ENCODE measurements around the gene RPL37. TPM values are rescaled to one million over a fixed set of nuclear protein-coding genes. Genes with fewer than 3 reads are reported as not detected.
A peak's percentile ranks its signal among the peaks of the same experiment; 100 is the strongest.

RPL37 gene
- total RNA-seq, 6 experiments from 2014 or later = 854 to 1,142 (median 1,034) TPM

DNA sequence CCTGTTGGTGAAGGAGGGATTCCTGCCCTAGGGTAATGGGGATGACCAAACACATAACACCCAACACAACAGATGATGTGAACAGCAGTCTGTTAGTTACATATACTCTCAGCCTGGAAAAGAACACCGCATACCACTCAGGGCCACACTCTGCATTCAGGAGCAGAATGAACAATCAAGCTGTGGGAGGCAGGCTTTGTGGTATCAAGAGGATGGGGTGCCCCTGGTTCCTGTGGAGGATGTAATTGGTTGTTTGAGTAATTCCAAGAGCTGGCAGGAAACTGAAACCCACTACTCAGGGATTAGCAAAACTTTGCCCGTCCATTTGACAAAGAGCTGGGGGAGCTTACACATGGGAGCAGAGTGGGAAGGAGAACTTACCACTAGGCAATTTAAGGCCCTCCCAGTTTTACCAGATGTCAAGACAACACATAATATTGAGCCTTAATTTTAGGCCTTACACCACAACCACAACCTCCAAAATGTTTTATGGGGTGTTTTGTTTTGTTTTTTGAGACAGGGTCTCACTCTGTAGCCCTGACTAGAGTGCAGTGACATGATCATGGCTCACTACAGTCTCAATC, 21.2 kb downstream of the RPL37 start:
- Mint-ChIP-seq H3K9me3 (no peaks in the 10 kb centered on the region), H3K27me3 (ENCODE audit: insufficient read depth) (no peaks in the 10 kb centered on the region)

DNA sequence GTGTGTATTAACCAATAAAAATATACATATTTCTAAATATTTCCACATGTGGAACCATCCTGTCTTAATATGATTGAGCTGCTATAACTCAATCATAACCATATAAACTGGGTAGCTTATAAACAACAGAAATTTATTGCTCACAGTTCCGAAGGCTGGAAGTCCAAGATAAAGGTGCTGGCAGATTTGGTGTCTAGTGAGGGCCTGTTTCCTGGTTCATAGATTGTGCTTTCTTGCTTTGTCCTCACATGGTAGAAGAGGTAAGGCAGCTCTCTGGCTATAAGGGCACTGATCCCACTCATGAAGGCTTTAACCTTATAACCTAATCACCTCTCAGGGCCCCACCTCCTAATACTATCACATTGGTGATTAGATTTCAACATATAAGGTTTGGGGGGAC, 22.9 kb downstream of the RPL37 start:
- Mint-ChIP-seq H3K9me3 (no peaks in the 10 kb centered on the region), H3K36me3 (ENCODE audit: low read depth) (no peaks in the 10 kb centered on the region), H3K4me1 (ENCODE audit: low read depth) (peaks cover 10% of the 10 kb centered on the region), H3K27ac (no peak overlapping the region), H3K4me3 (no peak overlapping the region), H3K27me3 (ENCODE audit: insufficient read depth) (no peaks in the 10 kb centered on the region)
- TF ChIP-seq, protein P1, sequence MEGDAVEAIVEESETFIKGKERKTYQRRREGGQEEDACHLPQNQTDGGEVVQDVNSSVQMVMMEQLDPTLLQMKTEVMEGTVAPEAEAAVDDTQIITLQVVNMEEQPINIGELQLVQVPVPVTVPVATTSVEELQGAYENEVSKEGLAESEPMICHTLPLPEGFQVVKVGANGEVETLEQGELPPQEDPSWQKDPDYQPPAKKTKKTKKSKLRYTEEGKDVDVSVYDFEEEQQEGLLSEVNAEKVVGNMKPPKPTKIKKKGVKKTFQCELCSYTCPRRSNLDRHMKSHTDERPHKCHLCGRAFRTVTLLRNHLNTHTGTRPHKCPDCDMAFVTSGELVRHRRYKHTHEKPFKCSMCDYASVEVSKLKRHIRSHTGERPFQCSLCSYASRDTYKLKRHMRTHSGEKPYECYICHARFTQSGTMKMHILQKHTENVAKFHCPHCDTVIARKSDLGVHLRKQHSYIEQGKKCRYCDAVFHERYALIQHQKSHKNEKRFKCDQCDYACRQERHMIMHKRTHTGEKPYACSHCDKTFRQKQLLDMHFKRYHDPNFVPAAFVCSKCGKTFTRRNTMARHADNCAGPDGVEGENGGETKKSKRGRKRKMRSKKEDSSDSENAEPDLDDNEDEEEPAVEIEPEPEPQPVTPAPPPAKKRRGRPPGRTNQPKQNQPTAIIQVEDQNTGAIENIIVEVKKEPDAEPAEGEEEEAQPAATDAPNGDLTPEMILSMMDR (IDR thresholded peaks at IDR 0.05) = no peak
- DNase-seq = no peak

More for the DNA sequence above, 21.2 kb downstream of the RPL37 start:
- Mint-ChIP-seq H3K4me3 (no peak overlapping the region), H3K27ac (no peak overlapping the region), H3K36me3 (ENCODE audit: low read depth) (no peaks in the 10 kb centered on the region), H3K4me1 (ENCODE audit: low read depth) (peaks cover under 1% of the 10 kb centered on the region)
- no peak for DNase-seq
- TF ChIP-seq, protein P1 (IDR thresholded peaks at IDR 0.05) = no peak

DNA sequence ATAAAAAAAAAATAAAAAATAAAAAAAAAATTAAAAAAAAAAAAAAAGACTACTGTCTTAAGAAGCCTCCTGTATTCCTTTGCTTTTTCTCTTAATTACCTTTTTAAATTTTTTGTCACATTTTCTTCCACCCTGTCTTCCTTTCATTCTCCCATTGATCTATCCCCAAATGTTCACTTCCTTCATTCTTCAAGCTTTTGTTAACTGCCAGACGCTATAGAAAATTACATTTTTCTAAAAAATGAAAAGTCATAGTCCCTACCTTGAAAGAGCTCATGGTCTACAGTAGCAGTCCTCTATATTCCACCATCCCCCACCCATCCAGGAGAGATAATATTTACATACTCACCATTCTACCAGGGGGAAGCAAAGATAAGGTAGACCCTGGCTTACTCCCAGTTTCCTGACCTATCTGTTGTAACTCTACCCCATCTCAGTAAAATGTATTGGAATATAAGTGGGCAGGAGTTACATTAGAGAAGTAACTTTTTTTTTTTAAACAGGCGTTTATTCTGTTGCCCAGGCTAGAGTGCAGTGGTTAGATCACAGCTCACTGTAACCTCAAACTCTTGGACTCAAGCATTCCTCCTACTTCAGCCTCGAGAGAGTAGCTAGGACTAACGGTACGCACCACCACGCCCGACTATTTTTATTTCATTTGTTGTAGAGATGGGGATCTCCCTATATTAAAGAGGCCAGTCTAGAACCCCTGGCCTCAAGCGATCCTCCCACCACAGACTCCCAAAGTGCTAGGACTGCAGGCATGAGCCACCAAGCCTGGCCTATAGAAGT, 33.1 kb downstream of the RPL37 start:
- H3K4me3 Mint-ChIP-seq = peak overlapping the region; percentile 3; the same call in 1 of the 2 replicates
- H3K9me3 Mint-ChIP-seq = no peaks in the 10 kb centered on the region
- no peak overlapping the region; the same call in 1 of the 2 replicates for H3K27ac Mint-ChIP-seq
- H3K36me3 Mint-ChIP-seq (ENCODE audit: low read depth) = no peaks in the 10 kb centered on the region
- no peak for DNase-seq
- TF ChIP-seq, protein P1 (IDR thresholded peaks at IDR 0.05) = no peak
- H3K27me3 Mint-ChIP-seq (ENCODE audit: insufficient read depth) = no peaks in the 10 kb centered on the region
- peaks cover 22% of the 10 kb centered on the region for H3K4me1 Mint-ChIP-seq (ENCODE audit: low read depth)

DNA sequence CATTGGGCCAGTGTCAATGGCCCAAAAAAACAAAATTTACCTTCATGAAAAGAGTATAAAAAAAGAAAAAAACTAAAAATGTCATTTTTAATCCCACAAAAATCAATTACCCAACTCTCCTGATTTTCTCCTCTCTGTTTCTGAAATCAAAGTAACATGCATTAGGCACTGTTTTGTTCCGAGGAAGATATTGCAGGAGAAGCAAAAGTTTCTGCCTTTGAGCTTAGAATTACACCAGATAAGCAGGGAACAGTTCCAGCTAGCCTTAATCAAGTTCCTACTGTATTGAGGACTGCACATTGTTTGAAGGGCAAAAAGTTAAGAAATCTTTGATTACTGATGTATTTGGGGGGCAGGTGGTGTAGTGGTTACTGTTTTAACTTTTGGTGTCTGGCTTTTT, 35.8 kb downstream of the RPL37 start:
- Mint-ChIP-seq H3K27ac (peak overlapping the region; percentile 74), H3K36me3 (ENCODE audit: low read depth) (peaks cover 13% of the 10 kb centered on the region), H3K4me3 (peak overlapping the region; percentile 86), H3K4me1 (ENCODE audit: low read depth) (peaks cover 46% of the 10 kb centered on the region), H3K27me3 (ENCODE audit: insufficient read depth) (no peaks in the 10 kb centered on the region), H3K9me3 (no peaks in the 10 kb centered on the region)
- DNase-seq = no peak
- TF ChIP-seq, protein P1 (IDR thresholded peaks at IDR 0.05) = no peak

DNA sequence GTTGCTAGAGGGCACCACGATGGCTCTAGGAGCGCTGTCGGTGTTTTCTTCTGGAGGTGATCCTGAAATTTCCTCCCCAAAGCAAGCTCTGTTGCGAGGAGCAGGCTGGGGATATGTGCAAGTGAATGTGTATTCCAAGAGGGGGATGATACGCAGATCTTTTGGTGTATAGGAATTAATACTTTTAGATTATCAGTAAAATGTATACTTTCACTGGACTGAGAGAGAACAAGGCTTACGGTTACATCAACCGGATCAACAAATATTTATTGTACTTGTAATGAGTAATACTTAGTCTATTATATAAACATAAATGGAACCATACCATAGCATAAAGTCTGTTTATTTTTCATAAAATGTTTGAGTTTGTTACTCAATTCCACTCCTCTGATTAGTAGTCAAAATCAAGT, 36.2 kb downstream of the RPL37 start:
- H3K9me3 Mint-ChIP-seq = no peaks in the 10 kb centered on the region
- peaks cover 17% of the 10 kb centered on the region for H3K36me3 Mint-ChIP-seq (ENCODE audit: low read depth)
- DNase-seq = peak; percentile 53
- TF ChIP-seq, protein P1 (IDR thresholded peaks at IDR 0.05) = no peak
- H3K27me3 Mint-ChIP-seq (ENCODE audit: insufficient read depth) = no peaks in the 10 kb centered on the region
- peak overlapping the region; percentile 74 for H3K27ac Mint-ChIP-seq
- peak overlapping the region; percentile 86 for H3K4me3 Mint-ChIP-seq
- peaks cover 50% of the 10 kb centered on the region for H3K4me1 Mint-ChIP-seq (ENCODE audit: low read depth)

Measured in HFFc6 (cell line).